Tongue (tissue), 2 donors: ENCODE data around the gene DXO. TPM values are rescaled to one million over a fixed set of nuclear protein-coding genes. Genes with fewer than 3 reads are reported as not detected.
"Not testable (repeated sequence)": the region's sequence is repeated elsewhere in the genome, so short reads cannot be mapped to it uniquely, and the experiment has no call there.

ENCODE experiments used
- DNase-seq: peaks from one replicate; pipeline ENCODE4 v3.0.0-alpha.2; 2015
- total RNA-seq: library from RNA; depleted of rRNA; stranded (reverse); fragments of >200 nt; gene quantifications from one replicate; pipeline ENCODE4 v1.2.3, GENCODE V29; 2014

DXO gene
- total RNA-seq, 1 donor from 2014 or later, result 10.7 TPM

DNA sequence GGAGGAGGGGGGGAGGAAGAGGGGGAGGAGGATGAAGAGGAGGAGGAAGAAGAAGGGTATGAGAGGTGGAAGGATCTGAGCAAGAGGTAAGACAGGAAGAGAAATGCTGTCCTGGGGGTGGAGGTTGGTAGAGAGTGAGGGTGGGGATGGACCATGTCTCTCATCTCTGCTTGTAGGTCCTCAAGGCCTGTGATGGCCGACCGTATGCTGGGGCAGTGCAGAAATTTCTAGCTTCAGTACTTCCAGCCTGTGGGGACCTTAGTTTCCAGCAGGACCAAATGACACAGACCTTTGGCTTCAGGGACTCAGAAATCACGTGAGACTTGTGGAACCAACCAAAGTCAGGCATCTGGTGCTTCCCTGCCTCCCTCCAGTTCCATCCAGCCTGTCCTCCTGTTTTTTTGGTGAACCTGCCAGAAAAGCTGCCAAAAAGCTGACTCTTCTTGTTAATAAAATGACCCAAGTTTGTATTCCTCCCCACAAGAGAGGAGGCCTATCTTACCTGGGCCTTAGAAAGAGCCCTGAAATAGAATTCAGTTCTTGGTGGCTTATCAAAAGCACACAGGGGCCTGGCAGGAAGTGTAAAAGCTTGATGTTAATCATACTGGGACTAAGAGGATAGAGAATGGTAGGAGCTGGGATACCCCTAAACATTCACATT lies 7.4 kb upstream of the DXO start:
- no peak for DNase-seq

DNA sequence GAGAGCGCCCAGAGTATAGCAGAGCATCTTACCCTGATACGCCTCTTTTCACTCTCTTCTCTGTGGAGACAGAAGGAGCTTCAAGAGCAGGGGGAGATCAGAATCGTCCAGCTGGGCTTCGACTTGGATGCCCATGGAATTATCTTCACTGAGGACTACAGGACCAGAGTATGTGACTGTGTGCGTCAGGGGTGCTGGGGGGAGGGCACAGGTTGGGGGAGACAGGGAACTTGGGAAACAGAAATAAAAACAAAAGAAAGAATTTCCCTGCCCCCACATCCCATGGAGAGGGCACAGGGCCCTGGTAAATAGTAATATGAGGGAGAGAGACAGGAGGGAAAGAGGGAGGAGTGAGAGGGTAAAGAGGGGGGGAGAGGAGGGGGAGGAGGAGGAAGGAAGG lies 6.9 kb upstream of the DXO start:
- no peak for DNase-seq

DNA sequence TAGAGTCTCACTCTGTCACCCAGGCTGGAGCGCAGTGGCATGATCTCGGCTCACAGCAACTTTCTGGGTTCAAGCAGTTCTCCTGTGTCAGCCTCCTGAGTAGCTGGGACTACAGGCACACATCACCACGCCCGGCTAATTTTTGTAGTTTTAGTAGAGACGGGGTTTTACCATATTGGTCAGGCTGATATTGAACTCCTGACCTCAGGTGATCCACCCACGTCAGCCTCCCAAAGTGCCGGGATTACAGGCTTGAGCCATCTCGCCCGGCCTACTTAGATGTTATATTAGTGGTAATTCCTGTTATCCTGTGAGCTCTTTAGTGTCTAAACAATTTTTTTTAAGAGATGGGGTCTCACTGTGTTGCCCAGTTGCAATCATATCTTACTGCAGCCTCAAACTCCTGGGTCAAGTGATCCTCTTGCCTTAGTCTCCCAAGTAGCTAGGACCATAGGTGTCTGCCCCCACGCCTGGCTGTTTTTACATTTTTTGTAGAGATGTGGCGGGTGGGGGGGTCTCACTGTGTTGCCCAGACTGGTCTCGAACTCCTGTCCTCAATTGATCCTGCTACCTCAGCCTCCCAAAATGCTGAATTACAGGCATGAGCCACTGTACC lies 6.0 kb upstream of the DXO start:
- DNase-seq, result no peak

DNA sequence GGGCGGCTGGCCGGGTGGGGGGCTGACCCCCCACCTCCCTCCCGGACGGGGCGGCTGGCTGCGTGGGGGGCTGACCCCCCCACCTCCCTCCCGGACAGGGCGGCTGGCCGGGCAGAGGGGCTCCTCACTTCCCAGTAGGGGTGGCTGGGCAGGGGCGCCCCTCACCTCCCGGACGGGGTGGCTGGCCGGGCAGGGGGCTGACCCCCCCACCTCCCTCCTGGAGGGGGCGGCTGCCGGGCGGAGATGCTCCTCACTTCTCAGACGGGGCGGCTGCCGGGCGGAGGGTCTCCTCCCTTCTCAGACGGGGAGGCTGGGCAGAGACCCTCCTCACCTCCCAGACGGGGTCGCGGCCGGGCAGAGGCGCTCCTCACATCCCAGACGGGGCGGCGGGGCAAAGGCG lies 4.1 kb upstream of the DXO start:
- DNase-seq, result not testable (repeated sequence)

DNA sequence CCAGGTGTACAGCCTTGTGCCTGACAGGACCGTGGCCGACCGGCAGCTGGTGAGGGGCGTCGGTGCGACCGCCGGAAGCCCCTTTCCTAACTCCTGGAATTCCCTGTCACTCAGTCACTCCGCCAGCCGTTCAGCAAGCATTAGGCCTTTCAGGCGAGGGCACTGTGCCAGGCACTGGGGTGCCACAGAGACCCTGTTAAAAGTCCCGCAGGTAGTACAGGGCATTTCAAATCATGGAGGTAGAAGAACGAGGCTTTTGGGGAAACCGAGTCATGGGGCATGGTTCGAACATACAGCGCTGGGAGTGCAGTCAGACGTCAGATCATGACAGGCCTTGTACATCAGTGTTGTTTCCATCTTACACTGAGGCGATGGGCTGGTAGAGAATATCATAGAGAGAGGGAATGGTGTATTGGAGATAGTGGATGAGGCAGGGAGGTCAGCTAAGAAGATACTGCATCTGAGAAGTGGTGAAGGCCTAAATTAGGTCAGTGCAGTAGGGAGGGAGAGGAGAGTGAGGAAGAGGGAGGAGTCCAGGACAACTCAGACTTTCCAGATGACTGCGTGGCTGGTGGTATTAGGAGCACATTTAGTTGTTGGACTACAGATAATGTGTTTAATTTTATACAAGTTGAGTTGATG lies 892 bp upstream of the DXO start:
- DNase-seq, result peak; percentile 21

DNA sequence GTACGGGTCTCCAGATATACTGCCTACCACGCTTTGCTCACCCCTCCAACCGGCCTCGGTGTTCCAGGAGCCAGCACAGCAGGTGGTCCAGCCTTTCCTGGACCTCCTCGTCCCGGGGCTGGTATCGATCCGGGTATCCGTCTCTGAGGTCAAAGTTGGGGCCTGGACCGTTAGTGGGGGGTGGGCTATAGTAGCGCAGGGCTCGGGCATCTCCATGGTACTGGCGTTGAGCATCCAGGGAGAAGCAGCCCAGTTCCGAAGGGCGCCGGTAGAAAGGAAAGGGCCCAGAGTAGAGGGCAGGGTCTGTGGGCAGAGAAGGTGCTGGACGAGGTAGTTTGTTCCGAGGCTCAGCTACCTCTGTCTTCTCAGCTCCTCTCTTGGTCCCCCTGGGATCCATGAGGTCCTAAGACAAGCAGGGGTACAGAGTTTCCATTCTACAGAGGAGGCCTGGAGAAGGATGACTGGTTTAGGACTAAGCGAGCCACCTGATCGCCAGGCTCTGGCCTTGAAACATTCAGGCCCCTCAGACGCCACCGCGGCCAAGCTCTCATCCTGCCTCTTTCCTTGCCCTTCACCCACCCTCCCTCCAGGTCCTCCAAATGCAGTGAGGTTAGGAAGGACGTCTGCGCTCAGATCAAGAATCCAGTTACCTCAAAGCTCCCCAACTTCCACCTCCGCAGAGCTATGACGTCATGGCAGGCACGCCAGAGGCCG lies 502 bp downstream of the DXO start:
- DNase-seq, result no peak

DNA sequence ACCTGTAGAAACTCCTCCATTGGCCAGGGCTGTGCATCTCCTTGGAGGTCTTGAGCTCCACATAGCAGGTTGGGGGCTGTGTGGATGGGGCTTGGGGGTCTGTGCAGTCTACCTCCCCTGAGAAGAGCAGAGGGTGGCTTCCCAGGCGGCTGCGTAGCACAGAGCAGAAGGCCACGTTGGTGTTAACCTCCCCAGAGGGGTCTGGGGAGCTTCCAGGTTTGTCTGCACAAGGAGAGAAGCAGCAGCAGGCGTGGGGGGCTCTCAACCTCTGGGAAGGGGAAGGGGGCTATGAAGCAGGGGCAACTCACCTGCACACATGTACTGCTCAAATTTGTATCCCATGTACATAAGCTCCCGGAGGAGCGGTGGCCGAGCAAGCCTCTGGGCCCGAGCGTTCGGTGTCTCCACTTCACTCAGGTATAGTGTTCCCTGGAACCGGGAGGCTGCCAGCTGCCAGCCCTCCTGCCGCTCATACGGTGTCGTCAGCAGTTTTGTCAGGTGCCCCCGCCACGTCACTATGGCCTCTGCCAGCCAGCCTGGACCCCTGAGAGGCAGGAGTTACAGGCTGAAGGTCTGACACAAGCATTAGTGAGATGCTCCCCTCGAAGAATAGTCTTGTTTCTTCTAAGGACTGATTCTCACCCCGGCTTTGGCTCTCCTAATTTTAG lies 1.2 kb downstream of the DXO start:
- no peak for DNase-seq

DNA sequence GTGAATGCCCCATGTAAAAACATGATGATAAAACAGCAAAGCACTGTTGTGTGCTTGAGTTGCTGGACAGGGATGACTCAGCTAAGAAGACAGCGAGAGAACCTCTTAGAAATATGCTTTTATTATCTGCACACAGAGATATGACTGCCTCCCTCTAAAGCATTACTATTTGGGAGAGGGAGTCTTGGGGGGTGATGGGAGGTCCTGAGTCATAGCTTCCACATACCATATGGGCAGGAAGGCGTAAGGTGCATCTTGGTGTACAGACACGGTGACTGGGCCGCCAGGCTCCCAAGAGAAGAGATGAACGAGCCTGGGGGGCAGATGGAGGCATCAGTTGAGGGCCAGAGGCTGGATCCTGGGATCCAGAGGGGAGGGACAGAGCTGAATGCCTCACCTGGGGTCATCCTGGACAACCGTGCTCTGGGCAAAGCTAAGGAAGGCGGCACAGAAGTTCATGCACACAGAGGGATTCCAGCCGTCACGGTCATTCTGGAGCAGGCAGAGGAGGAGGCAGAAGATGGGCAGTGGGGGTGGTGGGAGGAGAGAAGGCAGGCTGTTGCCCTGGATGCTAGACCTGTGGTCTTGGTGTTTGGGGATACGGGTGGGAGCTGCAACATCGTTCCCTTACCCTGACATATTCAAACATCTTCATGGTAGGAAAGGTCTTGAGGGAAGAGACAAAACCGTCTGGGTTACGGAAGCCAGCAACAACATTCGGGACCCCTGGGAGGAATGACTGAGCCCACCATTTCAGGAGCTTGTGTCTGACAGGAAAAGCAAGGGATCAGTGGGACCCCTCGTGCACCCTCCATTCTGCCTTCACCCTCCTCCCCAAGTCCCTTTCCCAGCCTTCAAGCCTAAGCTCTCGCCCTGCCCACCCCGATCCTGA lies 2.0 kb downstream of the DXO start:
- DNase-seq, result no peak

DNA sequence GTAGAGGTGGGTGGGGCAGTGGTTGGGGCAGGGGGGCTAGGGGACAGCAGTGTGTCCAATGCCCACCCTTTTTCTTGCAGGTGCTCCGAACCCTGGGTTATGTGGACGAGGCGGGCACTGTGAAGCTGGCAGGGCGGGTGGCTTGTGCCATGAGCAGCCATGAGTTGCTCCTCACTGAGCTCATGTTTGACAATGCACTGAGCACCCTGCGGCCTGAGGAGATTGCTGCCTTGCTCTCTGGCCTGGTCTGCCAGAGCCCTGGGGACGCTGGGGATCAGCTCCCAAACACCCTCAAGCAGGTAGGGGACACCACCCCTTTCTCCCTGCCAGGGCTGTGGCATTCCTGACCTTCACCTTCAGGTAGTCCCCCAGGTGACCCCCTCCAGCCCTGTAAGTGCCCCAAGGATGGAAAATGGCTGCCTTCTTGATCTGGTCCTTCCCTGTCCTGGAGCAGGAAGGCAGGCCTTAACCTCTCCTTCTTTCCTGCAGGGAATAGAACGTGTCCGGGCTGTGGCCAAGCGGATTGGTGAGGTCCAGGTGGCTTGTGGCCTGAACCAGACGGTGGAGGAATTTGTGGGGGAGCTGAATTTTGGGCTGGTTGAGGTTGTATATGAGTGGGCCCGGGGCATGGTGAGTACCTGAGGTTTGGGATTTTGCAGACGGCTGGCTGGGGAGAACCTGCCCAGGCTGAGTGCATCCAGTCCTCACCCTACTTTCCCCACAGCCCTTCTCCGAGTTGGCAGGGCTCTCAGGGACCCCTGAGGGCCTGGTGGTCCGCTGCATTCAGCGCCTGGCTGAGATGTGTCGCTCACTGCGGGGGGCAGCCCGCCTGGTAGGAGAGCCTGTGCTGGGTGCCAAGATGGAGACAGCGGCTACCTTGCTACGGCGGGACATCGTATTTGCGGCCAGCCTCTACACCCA lies 2.9 kb downstream of the DXO start:
- no peak for DNase-seq

DNA sequence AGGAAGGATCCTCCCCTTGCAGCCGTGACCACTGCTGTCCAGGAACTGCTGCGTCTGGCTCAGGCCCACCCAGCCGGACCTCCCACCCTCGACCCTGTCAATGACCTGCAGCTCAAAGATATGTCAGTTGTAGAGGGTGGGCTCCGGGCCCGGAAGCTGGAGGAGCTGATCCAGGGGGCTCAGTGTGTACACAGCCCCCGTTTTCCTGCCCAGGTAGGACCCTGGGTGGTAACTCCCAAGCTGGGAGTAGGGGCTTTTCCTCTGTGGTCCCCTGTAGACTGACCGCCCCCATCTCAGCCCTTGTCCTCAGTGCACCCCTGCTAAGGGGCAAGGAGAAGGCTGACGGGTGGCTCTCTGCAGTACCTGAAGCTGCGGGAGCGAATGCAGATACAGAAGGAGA lies 3.6 kb downstream of the DXO start:
- DNase-seq, result no peak

DNA sequence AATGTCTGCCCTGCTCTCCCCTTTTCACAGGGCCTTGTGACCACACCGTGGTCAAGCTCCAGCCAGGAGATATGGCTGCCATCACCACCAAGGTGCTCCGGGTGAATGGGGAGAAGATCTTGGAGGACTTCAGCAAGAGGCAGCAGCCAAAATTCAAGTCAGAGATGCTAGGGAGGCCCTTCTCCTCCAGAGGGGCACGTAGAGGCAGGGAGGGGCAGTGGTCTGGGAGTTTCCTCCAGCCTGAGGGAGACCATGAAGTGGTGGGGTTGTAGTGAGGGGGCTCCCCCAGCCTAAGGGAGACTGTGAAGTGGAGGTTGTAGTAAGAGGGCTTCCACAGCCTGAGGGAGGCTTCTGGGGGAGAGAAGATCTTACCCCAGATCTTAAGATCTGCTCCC lies 4.0 kb downstream of the DXO start:
- DNase-seq, result no peak

DNA sequence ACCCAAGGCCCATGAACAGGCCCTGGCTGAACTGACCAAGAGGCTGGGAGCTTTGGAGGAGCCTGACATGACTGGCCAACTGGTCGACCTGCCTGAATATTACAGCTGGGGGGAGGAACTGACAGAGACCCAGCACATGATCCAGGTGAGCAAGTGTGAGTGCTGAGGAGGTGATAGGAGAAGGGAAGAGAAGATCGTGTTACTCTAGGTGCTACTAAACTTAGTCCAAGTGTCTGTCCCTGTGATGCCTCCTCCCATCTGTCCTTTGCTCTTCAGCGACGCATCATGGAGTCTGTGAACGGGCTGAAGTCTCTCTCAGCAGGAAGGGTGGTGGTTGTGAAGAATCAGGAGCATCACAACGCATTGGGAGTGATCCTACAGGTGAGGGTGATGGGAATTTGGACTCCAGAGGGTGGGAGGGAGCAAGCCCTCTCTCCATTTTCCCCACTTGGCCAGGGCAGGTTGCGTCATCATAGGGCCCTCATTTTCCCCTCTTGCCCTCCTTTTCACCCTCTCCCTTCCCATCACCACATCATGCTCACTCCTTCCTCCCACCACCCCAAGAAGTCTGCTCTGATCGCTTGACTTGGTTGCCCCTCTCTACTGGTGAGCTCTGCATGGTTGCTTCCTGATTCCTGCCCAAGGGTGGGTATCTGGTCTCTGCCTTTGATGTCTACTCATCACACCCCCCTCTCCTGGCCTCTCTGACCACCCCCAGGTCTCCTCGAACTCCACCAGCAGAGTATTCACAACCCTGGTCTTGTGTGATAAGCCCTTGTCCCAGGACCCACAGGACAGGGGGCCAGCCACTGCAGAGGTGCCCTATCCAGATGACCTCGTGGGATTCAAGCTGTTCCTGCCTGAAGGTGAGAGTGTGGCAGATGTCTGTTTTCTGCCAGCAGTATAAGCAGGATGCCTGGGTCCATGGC lies 4.7 kb downstream of the DXO start:
- no peak for DNase-seq

DNA sequence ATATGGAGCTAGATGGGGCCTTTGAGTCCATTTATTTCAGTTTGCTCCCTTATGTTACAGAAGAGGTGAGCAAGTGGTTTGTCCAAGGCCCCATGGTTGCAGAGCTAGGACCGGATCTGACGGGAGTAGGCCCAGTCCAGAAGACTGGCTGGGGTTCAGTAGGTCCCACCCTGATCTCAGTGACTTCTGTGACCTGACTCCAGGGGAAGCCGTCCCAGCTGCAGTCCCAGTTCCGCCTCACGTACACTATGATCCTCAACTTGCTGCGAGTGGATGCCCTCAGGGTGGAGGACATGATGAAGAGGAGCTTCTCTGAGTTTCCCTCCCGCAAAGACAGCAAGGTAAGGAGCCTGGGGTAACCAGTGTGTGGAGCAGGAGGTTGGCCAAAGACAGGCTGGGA lies 5.4 kb downstream of the DXO start:
- no peak for DNase-seq

DNA sequence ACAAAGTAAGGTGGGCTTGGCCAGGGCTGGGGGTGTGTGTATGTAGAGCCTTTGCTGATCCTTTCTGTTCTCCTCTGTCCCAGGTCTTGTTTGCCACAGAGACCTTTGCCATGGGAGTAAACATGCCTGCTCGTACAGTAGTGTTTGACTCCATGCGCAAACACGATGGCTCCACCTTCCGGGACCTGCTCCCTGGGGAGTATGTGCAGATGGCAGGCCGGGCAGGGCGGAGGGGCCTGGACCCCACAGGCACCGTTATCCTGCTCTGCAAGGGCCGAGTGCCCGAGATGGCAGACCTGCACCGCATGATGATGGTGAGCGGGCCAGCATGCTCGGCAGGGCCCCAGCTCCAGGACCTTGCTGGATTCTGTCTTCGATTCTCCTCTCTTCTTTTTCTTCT lies 6.2 kb downstream of the DXO start:
- DNase-seq, result no peak

DNA sequence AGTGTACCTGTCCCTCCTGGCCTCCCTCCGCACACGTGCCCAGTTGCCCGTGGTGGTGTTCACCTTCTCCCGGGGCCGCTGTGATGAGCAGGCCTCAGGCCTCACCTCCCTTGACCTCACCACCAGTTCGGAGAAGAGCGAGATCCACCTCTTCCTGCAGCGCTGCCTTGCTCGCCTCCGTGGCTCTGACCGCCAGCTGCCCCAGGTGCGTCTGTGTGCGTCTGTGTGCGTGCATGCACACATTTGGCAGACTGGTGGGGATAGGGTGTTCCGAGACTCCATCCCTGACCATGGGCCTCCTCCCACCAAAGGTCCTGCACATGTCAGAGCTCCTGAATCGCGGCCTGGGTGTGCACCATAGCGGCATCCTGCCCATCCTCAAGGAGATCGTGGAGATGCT lies 8.0 kb downstream of the DXO start:
- no peak for DNase-seq

DNA sequence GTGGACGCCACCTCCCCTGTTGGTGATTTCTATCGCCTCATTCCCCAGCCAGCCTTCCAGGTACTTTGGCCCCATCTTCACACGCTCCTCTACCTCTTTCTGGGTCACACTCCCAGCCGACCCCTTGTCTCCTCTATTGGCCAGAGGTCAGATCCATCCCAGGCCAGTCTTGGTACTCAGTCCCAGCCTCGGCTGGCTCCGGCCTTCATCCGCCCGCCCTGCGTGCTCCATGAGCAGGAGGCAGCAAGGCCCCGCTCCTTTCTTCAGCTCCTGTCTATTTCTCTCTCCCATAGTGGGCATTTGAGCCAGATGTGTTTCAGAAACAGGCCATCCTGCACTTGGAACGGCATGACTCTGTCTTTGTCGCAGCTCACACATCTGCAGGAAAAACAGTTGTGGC lies 10.3 kb downstream of the DXO start:
- DNase-seq, result no peak

DNA sequence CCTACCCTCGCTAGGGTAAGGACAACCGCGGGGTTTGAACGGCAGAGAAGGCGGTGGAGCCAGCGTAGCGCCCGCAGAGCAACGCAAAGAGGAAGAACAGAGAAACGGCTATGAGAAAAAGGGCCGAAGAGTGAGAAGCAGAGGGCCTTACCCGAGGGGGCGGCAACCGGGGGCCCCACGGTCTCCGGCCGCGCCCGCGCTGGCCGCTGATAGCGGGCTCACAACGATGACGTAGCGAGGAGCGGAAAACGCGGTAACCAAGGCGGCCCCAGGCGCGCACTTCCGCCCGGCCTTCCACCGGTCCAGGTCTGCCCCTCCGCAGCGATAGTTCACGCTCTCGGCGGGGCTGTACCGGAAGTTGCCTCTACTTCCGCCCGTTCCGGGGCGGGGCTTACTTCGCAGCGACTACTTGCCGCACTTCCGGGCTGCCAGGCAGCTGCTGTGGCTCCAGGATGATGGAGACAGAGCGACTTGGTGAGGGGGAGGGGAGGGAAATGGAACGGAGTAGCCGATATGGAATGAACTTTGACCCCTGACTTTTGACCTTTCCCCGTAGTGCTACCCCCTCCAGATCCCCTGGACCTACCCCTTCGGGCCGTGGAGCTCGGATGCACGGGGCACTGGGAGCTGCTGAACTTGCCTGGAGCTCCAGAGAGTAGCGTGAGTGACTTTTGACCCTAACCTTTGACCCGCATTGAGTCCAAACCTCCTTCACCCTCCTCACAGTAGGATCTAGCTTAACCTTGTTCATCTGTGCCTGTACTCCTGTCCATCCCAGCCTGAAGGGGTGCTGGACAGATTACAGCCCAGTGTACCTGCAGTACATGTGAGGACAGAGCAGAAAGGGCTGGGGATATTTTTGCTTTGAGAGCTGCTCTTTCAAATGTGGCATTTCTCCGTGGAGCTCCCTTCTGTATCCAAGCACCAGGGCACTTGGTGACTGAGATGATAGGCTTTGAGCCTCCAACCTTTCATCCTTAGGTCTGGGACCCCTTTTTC lies 12.9 kb downstream of the DXO start, which contains the start of the genes NELFE and SKIC2:
Gene NELFE, minus strand, starts transcription at position 231 of the 999 bp plus-strand sequence. CDS start 525 bp downstream, outside the sequence.
Gene SKIC2, plus strand, starts transcription at position 435 of the 999 bp plus-strand sequence. Its CDS starts 18 bp downstream, at position 453.
- DNase-seq, result peak; percentile 99

DNA sequence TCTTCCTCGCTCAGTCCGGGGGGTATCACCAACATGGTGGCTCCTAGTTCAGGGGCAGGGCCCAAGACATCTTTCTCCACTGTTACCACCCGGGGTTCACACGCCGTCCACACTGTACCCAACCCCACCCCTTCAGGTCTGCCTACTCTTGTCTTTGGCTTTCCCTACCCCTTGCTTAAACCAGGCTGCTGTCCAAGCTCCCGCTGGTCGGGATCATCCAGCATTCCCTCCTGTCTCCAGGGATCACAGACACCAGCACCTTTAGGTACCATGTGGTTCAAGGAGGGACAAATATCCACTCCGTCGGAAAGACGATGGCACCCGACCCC lies 13.6 kb downstream of the DXO start:
- no peak for DNase-seq
